Fibroblast of the conjunctiva (primary cell): ENCODE measurements around the gene BAMBI.

Source experiments
- DNase-seq: peaks from one replicate; pipeline ENCODE4 v3.0.0-alpha.2; 2010; ENCODE audit warnings: low read depth

Gene BAMBI

DNA sequence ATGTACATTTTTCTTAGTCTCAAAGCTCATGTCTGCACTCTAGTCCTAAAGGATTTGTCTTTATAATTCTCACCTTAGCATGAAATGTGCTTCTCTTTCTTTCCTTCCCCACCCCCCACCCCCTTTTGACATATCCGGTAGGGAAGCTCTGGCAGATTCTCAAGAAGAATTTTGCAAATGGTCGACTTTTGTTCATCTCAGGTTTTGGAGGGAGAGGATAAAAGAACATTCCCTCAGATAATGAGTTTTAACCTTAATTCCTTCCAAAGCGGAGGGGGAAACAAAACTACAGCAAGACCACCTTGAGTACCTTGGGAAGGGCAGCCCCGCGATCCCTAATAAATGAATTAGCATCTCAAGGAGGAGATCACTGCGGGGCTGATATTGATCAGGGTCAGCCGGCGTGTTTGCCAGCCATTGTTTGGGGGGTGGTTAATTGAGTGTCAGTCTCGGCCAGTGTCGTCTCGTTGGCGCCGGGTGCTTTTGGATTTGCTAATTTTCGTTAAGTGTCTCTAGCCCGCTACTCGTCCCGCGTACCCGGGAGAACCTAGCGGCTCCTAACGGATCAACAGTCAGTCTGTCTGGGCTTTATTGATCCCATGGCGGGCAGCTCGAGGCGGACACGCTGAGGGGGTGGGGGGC lies 874 bp upstream of the BAMBI start:
- DNase-seq: no peak

DNA sequence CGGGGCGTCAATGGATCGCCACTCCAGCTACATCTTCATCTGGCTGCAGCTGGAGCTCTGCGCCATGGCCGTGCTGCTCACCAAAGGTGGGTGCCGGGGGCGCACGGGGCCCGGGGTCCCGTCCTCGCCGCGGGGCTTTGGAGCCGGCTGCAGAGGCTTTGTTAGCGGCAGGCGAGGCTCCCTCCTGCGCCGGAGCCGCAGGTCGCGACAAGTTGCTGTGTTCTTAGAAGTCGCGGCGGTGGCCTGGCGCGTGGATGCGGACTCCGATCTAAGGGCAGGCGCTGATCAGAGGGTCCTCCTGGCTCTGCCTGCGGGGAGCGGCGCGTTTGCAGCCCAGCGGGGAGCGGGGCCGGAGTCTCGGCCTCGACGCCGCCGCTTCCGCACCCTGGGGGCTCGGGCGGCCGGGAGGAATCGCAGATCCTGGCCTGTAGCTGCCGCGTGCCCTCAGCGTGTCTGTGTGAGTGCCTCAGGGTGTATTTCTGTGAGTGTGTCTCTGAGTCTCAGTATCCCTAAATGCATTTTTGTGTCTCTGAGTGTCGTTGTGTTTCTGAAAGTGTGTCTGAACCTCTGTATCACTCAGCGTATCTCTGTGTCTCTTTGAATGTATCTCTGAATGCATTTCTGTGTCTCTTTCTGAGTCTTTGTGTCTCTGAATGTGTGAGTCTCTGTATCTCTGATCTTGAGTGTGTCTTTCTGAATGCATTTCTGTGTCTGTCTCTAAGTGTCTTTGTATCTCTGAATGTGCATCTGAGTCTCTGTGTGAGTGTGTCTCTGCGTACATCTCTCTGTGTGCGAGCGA lies 766 bp downstream of the BAMBI start:
- DNase-seq: no peak

DNA sequence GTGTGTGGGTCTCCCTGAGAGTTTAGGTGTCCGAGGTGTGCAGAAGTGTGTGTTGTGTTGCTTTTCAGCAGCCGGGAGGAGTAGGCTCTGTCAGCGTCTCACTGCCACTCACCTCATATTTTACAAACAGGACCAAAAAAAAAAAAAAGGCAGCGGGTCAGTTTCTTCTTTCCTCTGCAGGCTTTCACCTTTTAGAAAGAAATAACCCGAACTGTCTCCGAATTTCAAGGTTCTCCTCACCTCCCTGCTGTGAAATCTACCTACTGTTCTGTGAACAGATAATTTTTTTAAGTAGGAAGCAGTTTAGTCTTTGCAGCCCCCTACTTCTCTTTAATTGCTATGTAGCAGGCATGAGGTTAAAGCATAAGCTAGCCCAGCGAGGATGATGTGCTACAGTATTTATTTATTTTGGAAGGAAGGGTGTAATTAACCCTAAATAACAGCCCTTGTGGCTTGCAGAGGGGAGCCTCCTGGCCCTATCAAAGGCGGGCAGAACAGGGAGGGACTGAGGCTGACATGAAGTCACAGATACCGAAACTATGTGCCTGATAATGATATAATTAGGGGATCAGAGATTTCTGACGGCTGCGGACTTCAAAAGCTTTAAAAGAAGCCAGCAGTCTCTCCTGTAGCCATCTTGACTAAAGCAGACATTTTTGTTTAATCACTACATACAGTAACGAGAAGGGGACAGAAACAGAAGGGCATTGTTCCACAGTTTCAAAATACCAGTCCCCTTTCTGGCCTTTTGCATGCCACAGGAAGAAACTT lies 1.6 kb downstream of the BAMBI start:
- no peak for DNase-seq

DNA sequence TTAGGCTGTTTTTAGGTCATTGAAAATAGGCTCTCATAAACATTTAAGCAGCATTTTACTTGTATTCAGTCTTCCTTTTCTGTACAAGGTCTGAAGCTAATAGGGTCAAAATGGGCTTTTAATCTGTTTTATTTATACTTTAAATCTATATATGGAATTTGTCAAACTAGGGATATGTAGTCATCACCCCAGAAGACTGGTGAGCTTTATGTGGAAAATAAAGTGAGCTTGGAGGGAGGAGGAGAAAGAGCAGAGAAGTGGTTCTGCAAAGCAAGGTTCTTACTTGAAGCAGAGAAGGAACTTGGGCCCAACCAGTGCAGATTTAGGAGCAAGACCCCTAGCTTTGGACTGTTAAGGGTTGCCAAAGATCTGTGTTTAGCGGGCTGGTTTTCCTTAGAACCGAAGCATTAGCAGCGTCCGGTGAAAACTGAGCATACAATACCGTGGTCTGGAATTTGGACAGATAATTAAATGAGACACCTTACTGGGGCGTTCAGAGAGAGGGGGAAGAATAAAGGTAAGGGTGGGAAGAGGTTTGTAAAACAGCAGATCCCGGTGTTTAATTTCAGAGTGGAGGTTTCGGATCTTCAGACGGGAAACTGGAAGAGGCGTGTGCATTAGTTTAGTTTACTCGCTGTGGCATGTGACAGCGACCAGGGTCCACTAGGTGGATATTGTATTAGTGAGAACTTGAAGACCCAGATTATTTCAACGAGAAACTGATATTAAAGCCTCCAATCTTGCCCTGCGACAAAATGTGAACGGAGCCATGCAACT lies 2.4 kb downstream of the BAMBI start:
- DNase-seq: no peak

DNA sequence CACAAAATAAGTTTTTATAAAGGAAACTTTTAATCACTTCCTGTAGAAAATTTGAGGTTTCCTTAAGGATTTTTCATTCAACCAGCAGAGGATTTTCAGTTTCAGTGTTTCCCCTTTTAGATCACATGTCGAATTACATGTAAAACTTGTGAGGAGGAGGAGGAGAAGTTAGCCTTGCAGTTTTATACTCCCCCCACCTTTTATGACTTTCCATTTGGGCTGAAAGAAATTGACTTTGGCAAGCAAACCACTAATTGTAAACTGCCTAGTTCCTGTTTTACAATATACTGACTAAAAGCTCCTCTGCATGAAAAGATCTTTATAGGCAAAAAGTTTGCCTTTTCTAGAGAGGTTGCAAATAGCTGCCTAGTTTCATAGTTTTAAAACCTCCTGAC lies 3.0 kb downstream of the BAMBI start:
- DNase-seq: no peak

DNA sequence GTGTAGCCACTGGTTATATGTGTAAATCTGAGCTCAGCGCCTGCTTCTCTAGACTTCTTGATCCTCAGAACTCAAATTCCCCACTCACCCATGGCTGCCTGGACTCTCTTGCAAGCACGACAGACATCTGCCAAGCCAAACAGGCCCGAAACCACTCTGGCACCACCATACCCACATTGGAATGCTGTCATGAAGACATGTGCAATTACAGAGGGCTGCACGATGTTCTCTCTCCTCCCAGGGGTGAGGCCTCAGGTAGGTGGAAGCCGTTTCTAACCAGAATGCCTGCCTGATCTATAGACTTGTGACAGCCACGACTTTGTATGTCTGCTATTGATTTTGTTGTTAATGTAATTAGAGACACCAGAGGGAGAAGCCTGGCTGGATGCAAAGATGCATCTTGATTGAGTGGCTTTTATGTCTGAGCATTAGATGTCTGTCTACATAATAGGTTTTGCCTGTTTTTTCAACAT lies 4.0 kb downstream of the BAMBI start:
- no peak for DNase-seq

DNA sequence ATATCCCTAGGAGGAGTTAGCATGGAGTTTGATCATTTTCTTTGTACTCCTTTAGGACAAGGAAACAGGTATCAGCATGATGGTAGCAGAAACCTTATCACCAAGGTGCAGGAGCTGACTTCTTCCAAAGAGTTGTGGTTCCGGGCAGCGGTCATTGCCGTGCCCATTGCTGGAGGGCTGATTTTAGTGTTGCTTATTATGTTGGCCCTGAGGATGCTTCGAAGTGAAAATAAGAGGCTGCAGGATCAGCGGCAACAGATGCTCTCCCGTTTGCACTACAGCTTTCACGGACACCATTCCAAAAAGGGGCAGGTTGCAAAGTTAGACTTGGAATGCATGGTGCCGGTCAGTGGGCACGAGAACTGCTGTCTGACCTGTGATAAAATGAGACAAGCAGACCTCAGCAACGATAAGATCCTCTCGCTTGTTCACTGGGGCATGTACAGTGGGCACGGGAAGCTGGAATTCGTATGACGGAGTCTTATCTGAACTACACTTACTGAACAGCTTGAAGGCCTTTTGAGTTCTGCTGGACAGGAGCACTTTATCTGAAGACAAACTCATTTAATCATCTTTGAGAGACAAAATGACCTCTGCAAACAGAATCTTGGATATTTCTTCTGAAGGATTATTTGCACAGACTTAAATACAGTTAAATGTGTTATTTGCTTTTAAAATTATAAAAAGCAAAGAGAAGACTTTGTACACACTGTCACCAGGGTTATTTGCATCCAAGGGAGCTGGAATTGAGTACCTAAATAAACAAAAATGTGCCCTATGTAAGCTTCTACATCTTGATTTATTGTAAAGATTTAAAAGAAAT lies 4.8 kb downstream of the BAMBI start:
- no peak for DNase-seq

DNA sequence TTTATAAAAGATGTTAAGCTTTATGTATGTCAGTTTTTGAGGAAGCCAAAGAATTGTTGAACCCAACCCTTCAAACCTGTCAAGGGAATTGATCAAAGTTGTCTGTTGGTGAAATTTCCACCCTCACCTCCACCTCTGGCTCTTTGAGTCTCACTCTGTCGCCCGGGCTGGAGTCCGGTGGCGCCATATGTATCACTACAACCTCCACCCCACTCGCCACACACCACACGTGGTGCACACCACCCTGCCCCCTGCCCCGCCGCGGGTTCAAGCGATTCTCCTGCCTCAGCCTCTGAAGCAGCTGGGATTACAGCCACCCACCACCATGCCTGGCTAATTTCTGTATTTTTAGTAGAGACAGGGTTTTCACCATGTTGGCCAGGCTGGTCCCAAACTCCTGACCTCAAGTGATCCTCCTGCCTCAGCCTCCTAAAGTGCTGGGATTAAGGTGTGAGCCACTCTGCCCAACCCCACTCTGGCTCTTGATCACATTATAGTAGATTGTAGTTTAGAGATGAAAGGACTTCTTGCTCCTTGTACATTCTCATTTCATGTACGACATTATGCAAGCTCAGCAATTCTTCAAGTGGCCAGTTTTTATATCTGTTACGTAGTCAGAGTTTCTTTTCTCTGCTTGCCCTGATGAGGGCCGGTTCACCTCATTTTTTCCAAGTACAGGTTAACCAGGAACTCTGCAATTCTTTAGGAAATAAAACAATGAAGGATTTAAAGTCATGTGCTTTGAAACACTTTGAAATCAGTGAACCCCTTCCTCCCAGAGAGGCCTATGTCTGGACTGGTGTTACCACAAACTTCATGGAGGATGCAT lies 7.0 kb downstream of the BAMBI start:
- DNase-seq: no peak

DNA sequence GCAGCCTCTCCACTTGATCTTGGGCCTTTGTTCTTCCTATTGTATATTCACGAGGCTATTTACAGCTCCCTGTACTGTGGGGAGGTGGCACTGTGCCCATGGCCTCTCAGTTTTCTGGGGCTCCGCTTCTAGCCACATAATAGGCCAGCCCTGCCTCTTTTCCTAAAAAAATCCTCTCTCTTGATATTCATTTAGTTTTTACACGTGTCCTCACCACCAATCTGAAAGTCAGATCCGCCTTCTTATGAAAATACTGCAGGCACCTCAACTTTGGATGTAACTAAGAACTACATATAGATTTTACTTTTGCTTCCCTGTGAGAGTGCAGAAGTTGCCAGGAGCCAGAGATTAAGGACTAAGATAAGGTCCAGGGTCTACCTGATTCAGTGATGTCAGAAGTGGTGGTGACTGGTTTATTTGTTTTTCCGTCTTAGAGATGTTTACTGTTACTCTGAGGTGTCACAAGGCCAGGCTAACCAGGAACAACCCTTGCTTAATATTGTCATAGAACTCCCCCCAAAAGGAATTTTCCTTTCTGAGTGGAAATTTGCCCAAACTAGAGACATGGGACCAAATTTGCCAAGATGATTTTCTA lies 7.8 kb downstream of the BAMBI start:
- no peak for DNase-seq

DNA sequence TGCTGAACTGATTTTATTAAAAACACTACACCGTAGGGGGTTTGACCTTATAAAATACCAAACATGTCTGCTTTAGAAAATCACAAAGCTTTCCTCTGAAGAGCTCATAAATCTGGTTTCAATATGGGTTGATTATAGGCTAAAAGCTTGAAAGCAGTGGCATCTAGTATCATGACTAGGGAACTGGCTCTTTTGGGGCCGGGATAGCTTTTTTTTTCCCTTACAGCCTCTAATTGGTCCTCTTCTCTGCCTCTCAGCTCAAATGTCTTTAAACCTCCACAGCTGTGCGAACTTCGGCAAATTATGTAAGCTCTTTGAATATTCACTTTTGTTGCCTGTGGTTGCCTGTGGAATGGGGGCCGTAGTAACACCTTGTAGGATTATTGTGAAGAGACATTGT lies 8.4 kb downstream of the BAMBI start:
- no peak for DNase-seq

DNA sequence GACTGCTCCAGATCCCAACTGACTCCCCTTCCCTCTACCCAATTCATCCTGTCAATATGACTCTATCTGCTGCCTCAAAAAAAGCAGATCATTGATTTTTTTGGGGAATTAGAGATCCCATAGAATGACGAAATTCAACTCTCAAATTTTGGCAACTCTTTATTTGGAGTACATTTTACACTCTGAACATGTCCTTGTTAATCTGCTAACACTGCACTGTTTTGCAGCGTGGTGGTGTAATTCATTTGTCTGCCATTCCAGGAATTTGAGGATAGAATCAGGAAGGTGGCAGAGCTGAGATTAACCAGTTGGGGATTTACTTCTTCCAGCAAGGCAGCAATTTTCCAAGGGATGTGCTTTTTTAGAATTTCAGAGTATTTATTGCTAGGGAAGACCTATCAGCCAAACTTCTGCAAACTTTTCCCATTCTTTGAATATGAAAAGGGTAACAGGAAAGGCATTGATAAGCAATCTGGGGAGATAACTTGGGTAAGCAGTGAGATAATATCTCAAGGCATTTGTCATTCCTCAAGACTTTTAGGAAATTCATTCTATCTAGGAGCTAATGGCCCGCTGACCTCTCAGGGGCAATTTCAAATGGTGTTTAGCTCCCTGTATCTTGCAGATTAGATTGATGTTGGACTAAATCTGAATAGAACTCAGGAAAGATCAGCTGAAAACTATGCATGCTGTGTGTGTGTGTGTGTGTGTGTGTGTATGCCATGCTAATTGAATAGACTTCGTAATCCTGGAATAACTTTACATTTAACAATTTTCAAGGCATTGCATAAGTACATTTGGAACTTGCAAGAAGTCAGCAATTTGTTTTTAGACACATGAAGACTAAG lies 9.7 kb downstream of the BAMBI start:
- DNase-seq: no peak

DNA sequence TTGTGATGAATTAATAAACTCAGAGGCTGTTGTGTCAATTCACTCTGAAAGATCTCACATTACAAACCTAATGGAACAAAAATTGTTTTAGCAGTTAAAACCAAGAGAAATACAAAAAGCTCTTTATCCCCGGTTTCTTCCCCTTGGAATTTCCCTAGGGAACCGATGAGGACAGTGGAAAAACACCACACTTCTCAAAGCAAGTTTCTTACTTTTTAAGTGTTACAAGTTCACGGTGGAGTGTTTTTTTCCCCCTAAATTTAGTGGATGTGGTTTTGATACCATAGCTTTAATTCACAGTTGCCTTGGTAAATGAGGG lies 10.3 kb downstream of the BAMBI start:
- DNase-seq: no peak

DNA sequence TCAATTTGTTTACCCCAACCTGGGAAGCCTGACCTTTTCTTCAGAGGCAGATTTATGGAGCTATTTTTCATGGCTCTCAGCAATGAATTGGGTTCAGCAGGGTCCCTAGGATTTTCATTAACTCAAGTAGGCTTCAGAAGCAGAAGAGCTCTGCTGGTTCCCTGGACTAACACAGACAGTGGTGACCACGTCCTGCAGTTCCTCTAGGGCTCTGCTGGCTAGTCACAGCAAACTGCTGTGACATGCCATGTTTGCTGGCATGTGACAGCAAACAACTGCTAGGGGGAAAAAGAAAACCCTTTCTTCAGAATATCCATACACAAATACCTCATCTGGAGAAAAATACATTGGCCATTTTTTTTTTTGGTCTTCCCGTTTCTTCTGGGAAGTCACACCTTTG lies 13.2 kb downstream of the BAMBI start:
- DNase-seq: no peak

DNA sequence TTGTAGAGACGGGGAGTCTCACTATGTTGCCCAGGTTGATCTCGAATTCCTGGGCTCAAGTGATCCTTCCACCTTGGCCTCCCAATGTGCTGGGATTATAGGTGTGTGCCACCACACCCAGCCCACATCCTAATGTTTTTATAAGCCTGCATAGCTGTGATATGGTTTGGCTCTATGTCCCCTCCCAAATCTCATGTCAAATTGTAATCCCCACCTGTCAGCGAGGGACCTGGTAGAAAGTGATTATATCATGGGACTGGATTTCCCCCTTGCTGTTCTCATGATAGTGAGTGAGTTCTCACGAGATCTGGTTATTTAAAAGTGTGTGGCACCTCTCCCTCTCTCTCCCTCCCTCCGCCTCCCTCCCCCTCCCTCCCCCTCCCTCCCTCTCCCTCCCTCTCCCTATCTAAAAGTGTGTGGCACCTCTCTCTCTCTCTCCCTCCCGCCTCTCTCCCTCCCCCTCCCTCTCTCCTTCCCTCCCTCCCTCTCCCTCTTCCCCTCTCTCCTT lies 13.9 kb downstream of the BAMBI start:
- no peak for DNase-seq

DNA sequence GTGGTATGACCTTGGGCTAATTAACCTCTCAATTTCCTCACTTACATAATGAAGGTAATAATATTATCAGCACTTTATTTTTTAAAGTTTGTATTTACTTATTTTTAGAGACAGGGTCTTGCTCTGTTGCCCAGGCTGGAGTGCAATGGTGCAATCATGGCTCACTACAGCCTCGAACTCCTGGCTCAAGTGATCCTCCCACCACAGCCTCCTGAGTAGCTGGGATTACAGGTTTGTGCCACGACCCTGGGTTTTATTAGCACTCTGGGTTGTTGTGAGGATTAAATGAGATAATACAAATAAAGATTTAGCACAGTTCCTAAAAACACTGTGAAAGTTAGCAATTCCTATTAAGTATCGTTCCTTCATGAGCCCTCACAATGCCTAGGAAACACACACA lies 14.7 kb downstream of the BAMBI start:
- DNase-seq: no peak

DNA sequence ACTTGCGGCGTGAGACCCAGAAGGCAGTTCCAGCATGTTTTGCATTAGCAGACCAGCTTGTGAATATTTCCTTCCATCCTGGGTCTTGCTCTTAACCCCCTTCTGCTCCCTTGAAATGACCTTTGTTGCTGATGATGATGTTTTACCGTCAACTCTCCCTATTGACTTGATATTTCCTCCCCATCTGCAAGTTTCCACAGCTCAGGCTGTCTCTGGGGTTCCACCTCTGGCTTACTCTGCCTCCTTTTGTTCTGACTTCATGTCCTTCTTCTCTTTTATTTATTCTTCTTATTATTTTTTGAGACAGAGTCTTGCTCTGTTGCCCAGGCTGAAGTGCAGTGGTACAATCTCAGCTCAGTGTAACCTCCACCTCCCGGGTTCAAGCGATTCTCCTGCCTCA lies 17.2 kb downstream of the BAMBI start:
- DNase-seq: no peak

DNA sequence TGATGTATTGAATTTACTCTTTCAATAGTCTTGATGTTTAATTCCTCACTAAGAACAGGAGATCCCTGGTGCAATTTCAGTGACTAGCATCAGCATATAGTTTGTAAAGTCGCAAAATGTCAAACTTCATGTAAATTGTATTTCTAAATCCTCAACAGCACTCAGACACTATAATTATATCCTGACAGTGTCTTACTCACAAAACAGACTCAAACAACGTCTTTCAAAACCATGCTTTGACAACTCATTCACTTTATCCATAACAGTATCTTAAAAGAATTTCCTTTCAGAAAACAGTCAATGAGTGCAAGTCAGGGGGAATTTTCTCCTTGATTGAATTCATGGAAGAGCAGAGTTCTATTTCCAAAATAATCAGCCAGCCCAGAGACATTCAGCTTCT lies 20.8 kb downstream of the BAMBI start:
- no peak for DNase-seq

DNA sequence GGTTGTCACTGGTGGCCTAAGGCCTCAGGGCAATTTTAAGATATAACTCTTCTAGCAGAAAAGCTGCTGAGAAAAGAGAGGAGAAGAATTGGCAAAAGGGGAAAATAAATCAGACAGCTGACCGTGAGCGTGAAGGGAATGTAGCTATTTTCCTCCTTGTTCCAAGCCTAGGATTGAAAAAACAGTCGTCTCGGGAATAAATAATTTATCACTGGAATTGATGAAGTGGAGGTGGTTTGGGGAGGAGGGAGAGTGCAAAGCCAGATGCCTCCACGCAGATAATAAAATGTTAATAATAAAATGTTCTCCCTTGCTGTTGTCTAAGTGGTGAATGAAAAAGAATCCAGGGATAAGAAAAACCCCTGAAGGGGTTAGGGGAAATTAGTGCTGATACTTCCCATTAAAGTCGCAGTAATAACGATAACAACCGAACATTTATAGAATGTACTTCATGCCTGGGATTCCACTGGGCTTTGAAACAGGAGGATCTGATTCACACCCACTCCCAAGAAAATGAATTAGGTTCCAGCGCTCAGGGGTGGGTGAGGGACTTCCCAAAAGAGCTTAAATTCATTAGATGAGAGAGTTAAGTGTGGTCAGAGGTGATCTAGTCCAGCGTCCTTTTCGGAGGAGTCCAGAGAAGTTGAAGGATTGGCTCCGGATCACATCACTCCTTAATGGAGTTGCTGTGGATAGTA lies 27.3 kb downstream of the BAMBI start:
- no peak for DNase-seq
